Measurements from ENCODE around the gene ZNRF2.

ZNRF2 gene

DNA sequence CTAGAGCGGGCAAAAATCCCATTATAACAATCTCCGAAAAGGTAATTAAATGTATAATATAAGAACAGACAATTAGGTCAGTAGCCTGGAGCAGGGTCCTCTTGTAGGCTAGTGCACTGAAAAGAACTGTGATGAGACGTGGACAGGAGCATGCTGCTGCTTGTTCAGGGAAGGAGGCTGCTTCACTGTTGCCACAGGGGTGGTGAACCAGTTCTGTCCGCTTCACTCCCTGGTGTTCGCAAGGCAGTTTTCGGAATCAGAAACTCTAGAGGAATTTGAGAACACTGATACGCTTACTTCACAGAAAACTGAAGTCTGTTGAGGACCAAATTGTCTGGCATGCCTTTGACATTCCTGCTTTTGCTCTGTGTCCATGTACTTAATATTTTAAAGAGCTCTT, 17.4 kb downstream of the ZNRF2 start:
- H3K4me3 ChIP-seq (replicated peaks; ENCODE audit: low read depth, low read length), result no peak overlapping the region
- no peaks in the 10 kb centered on the region for H3K36me3 ChIP-seq (ENCODE audit: control insufficient read depth, insufficient read depth, low read length)
- no peaks in the 10 kb centered on the region for H3K27me3 ChIP-seq (replicated peaks; ENCODE audit: control insufficient read depth, insufficient read depth, low read length)
- no peak for DNase-seq (ENCODE audit: extremely low read depth, insufficient read length)
- TF ChIP-seq, protein P1, sequence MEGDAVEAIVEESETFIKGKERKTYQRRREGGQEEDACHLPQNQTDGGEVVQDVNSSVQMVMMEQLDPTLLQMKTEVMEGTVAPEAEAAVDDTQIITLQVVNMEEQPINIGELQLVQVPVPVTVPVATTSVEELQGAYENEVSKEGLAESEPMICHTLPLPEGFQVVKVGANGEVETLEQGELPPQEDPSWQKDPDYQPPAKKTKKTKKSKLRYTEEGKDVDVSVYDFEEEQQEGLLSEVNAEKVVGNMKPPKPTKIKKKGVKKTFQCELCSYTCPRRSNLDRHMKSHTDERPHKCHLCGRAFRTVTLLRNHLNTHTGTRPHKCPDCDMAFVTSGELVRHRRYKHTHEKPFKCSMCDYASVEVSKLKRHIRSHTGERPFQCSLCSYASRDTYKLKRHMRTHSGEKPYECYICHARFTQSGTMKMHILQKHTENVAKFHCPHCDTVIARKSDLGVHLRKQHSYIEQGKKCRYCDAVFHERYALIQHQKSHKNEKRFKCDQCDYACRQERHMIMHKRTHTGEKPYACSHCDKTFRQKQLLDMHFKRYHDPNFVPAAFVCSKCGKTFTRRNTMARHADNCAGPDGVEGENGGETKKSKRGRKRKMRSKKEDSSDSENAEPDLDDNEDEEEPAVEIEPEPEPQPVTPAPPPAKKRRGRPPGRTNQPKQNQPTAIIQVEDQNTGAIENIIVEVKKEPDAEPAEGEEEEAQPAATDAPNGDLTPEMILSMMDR (IDR thresholded peaks at IDR 0.05; ENCODE audit: insufficient read depth, low read length, poor library complexity, severe bottlenecking), result no peak

DNA sequence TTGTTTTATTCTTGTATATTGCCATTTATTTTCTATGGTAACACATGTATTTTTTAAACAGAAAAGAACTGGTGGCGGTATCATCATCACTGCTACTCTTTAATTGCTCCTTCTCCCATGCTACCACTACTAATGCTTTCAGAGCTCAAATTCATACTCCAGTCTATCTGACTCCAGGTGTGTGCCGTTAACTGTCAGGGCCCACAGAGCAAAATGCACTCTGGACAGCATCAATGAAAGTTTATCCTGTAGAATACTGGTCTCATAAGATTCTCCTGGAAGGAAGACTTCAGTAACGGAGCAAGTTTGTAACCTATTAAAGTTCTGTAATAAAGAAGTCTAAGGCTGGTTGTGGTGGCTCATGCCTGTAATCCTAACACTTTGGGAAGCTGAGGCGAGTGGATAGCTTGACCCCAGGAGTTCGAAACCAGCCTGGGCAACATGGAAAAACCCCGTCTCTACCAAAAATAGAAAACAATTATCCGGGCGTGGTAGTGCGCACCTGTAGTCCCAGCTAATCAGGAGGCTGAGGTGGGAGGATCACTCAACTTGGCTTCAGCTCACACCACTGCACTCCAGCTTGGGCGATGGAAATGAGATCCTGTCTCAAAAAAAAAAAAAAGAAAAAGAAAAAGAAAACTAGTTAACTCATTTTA, 18.4 kb downstream of the ZNRF2 start:
- Histone ChIP-seq H3K36me3 (ENCODE audit: control insufficient read depth, insufficient read depth, low read length) (no peaks in the 10 kb centered on the region), H3K27me3 (replicated peaks; ENCODE audit: control insufficient read depth, insufficient read depth, low read length) (no peaks in the 10 kb centered on the region), H3K4me3 (replicated peaks; ENCODE audit: low read depth, low read length) (no peak overlapping the region)
- TF ChIP-seq, protein P1 (IDR thresholded peaks at IDR 0.05; ENCODE audit: insufficient read depth, low read length, poor library complexity, severe bottlenecking), result no peak
- no peak for DNase-seq (ENCODE audit: extremely low read depth, insufficient read length)

DNA sequence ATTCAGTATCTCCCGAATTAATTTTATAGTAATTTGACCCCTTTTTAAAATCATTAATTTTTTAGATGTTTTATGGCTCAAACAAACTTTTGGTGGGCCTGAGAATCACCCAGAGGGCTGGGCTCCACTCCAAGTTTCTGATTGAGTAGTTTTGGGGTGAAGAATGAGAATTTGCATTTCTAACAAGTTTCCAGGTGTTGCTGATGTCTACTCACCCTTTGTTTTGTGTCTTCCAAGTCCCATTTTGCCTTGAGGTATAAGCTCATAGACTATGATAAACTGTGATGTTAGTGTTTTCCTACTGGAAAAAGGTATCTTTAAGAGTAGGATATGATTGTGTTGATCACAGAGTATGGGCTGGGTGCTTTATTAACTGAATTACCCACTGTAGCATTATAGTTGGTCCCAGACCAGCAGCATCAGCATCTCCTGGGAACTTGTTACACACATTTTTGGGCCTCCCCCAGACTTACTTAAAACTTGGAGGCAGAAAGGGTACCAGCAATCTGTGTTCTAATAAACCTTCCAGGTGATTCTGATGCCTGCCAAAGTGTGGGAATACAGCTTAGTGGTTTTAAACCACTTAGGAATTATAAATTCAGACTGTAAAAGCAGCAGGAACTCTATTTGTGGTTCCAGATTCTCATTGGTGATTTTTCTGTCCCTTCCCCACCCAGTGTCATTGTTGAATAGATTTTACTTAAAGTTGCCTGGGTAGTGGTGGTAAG, 19.1 kb downstream of the ZNRF2 start:
- H3K27me3 ChIP-seq (replicated peaks; ENCODE audit: control insufficient read depth, insufficient read depth, low read length), result no peaks in the 10 kb centered on the region
- DNase-seq (ENCODE audit: extremely low read depth, insufficient read length), result peak; percentile 32

DNA sequence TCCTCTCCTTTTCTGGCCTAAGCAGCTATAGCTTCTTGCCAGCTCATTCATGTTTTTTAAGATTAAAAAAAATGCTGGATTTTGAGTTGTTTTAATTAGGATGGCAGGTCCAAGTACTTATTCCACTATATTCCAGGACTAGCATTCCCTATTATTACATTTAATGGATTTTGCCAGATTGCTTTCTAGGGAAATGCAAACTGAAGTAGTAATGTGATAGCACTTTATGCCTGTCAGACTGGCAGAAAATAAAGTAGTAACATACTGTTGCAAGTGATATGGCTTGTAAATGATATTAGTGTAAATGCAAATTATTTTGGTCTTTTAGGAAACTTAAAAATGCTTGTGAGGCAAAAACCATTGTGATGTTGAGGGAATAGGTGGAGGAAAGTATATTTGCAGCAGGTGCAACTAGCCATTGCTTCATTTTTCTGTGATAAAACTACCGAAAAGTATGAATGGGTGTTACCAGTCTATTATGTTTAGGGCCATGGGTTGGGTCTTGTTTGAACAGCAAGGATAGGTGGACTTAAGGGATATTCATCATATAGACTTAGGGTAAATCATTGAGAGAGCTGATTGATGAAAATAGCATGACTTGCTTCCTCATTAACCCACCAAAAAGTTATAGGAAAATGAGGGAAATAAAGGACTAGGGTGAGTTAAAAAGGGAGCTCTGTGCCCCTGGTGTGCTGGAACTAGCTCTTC, 19.9 kb downstream of the ZNRF2 start:
- TF ChIP-seq, protein P1 (IDR thresholded peaks at IDR 0.05; ENCODE audit: insufficient read depth, low read length, poor library complexity, severe bottlenecking), result no peak
- no peak for DNase-seq (ENCODE audit: extremely low read depth, insufficient read length)
- Histone ChIP-seq H3K36me3 (ENCODE audit: control insufficient read depth, insufficient read depth, low read length) (no peaks in the 10 kb centered on the region), H3K4me3 (replicated peaks; ENCODE audit: low read depth, low read length) (no peak overlapping the region), H3K27me3 (replicated peaks; ENCODE audit: control insufficient read depth, insufficient read depth, low read length) (no peaks in the 10 kb centered on the region)

More for the DNA sequence above, 19.1 kb downstream of the ZNRF2 start:
- Histone ChIP-seq H3K4me3 (replicated peaks; ENCODE audit: low read depth, low read length) (no peak overlapping the region), H3K36me3 (ENCODE audit: control insufficient read depth, insufficient read depth, low read length) (no peaks in the 10 kb centered on the region)
- TF ChIP-seq, protein P1 (IDR thresholded peaks at IDR 0.05; ENCODE audit: insufficient read depth, low read length, poor library complexity, severe bottlenecking), result no peak

DNA sequence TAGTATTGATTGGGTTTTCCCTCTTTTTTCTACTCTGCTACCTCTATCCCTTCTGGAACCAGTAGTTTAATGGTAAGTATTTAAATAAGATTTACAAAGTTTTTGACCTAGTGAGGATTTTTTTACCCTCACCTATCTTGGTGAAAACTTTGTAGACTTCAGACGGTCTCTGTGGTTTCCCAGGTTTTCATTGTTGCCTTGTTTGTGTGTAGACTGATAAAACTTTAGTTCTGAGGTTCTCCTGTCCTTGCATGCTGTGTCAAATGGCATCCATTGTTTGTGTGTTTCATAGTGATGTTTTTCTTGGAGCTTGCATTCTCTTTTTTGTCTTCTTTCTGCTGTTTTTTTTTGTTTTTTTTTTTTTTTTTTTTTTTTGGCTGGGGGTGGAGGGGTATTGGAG, 22.6 kb downstream of the ZNRF2 start:
- Histone ChIP-seq H3K4me3 (replicated peaks; ENCODE audit: low read depth, low read length) (no peak overlapping the region), H3K36me3 (ENCODE audit: control insufficient read depth, insufficient read depth, low read length) (no peaks in the 10 kb centered on the region), H3K27me3 (replicated peaks; ENCODE audit: control insufficient read depth, insufficient read depth, low read length) (no peaks in the 10 kb centered on the region)
- TF ChIP-seq, protein P1 (IDR thresholded peaks at IDR 0.05; ENCODE audit: insufficient read depth, low read length, poor library complexity, severe bottlenecking), result no peak
- DNase-seq (ENCODE audit: extremely low read depth, insufficient read length), result no peak

All from GM06990 (cell line).